NCI-H146 (cell line): ENCODE data around the gene TBC1D24.

Experiments
- DNase-seq: peaks from one replicate; lab custom pipeline; 2025; lab: John Stamatoyannopoulos, UW

Gene TBC1D24

DNA sequence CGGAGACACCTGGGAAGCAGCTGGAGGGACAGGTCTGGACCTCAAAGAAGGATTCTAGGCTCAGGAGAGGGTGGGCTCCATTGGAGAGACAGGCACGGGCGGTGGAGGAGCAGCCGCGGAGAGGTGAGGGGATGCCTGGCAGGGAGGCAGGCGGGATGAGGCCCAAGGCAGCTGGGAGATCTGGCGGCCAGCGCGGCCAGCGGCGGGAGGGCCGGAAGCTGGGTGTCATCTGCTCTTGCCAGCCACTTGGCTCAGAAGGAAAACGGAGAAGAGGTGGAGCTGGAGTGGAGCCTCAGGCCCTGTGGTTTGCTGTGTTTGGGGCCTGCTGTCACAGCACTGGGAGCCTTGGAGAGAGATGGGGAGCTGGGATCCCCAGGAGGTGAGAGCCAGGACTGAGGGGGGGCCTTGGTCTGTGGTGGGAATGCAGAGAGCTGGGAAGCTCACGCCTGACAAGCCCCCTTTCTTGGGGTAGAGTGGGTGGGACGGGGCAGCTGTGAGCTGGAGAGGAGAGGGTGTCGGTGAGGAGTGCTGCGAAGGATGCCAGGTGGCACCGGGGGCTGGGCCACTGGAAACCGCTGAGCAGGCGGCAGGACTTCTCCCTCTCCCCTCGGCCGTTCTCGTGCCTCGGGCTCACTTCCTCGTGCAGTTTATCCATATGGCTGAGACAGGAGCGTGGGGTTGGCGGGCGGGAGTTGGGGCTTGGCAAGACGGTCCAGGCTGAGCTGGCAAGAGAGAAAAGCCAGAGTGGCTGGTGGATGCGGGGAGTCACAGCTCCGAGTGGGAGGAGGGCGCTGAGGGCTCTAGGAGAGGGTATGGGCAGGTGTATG lies 8.0 kb downstream of the TBC1D24 start:
- DNase-seq: no peak

DNA sequence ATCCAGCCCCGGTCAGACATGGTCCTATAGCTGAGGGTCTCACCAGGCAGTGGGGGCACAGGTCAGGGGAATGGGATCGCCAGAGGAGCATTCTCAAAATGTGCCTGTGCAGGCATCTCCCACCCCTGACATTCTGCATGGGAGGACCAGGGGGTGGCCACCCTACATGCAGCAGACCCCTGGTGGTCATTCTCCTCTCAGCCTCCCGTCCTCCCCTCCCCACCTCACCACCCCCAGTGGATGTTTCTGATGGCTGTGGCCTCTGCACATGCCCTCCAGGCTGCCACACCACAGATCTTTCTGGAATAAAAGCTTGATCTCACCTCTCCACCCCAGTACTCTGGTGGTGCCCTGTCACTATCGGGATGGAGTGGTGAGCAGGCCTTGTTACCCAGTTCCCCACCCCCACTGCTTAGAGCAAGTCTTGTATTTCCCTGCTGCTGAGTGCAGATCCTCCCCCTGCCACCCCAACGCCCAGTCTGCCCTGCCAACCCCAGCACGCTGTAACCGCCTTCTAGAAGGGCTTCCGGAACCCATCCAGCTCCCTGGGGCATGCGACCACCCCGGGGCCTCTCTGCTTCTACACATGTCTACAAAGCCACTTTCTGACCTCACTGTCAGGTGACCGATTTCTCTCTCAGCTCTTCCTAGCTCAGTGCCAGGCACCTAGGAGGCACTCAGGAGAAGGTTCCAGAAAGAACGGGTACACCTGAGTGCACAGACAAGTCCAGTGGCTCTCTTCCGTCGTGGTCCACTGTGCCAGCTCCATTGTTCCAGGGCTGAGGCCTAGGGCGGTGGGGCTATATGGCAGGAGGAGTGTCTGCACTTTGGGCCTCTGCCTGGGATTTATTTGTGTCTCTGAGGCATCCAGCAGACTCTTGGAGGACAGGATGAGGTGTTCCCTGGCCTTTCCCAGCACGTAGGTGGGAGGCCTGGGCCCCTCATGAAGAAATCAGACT lies 9.3 kb downstream of the TBC1D24 start:
- DNase-seq: no peak

DNA sequence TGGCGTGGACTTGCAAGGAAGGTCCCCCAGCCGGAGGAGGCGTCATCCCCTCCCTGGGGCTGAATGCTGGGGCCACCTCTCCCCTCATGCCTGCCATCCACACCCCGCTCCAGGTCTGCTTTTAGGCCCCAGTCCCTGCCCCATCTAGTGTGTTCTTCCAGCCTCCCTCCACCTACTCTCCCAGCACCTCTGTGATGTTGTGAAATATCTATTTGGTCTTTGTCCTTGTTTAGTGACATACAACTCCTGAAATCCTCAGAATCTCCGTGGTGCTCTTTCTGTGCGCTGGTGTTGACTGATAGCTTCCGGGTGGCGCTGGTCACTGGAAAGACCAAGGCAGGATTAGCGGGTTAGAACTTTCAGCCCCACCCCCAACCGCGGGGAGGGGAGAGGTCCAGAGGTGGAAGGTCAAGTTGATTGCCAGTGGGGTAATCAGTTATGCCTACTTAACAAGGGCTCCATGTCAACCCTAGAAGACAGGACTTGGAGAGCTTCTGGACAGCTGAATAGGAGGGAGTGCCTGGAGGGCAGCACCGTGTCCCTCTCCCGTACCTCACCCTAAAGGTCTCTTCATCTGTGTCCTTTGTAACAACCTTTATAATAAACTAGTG lies 10.1 kb downstream of the TBC1D24 start:
- DNase-seq: no peak

DNA sequence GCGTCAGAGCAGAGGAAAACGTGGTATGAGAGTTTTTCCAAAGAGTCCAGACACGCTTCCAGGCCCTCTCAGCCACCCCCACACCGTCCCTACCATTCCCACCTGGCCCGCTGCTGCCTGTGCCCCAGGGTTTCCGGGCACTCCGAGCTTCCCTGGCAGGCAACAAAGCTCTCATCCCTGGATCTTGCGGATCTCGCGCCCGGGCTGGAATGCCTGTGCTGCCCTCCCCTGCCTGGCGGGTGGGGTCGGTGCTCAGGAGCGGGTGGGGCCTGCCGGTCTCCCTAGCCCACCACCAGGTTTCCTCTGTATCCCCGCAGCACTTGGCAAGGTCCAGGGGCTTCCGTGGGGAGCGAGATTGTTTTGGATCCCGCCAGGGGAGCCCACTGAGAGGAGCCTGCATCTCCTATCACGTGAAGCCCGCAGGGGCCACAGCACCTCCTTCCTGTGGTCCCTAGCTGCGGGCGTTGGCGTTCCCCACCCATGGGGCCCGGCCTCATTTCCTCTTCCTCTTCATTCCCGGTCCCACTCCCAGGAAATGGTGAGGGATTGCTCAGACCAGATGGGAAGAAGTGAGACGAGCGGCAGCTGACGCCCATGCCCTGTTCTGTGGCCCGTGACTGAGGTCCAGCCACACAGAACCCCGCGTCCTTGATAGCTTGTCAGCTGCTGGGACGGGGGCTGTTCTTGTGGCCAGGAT lies 11.0 kb downstream of the TBC1D24 start:
- no peak for DNase-seq

DNA sequence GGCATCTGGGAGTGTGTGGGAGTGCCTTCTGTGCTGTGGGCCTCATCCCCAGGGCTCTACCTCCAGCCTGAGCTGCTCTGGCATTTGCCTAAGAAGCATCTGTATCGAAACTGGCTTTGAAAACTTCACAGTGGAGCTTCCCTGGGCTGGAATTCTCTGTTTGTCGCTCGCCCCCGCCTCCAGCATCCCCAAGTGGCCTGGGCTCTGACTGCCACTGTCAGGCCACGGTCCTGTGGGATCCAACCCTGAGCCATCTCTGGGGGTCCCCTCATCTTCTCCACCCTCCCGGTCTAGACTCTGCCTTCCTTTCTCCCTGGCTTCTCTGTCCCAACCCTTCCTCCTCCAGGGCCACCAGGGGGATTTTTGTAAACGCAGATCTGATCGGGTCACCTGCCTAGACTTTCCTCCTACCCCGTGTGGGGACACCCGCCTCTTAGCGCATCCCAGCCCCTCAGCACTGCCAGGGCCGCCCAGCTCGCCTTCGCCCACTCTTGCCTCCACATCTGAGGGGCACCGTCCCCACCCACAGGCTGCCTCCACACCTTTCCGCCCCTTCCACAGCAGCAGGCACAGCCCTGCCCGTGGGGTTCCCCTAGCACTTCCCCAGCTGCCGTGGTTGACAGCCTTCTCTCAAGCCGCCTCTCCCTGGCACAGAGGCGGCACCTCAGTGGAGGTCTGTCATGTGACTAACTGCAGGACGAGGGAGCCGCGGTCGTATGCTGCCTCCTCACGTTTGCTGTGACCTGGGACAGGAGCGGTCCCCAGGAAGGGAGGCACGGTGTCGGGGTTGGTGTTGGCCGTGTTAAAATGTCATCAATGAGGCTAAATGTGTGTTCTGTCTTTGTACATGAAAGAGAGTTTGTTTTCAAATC lies 12.0 kb downstream of the TBC1D24 start:
- DNase-seq: no peak

DNA sequence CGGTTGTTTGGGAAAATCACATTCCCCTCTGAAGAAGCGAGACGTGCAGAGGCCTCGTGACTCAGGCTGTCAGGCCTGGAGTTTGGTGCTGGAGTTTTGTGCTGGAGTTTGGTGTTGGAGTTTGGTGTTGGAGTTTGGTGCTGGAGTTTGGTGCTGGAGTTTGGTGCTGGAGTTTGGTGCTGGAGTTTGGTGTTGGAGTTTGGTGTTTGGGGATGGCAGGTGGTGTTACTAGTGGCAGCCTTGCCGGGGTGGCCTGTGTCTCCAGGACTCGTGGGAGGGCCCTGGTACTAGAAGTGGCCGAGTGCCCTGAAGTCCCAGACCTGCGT lies 12.6 kb downstream of the TBC1D24 start:
- DNase-seq: no peak

DNA sequence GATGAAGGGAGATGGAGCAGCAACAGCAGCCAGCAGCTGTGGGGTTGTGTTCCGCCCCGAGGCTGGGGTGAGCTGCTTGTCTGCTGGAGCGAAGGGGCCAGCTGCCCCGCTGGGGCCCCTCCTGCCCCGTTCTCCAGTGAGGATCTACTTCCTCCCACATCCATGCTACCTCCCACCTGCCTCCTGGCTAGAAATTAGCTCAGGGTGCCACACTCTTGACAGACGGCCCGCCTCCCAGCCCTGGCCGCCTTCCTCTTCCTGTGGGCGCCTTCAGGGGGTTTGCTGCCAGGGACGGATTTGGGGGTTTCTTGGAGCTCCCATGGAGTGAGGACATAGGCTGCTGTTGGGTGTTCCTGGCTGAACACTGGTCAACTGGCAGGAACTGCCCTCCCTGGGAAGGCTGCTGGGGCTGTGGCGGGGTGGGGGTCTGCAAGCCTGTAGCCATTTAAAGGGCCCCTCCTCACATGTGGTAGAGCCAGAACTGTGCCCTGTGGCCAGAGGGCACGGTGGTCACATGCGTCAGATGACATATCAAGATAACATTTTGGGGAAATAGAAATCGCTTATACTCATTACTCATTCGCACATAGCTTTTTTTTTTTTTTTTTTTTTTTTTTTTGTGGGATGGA lies 13.1 kb downstream of the TBC1D24 start:
- DNase-seq: no peak

DNA sequence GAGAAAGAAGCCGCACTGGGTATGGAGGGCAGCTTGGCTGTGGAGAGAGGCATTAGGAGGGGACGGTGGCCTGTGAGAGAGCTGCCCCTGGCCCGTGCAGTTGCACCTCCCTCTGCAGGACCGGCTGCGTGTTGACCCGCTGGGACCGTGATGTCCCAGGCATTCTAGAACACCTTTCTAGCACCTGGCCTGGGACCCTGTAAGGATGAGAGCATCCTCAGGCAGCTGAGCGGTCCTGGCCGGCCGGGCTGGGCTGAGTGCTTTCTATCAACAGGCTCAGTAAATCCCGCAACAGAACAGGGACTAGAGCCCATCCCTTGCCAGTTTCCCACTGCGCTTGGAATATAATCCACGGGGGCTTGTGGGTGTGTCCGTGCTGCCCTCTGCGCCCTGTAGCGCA lies 14.7 kb downstream of the TBC1D24 start:
- DNase-seq: no peak

DNA sequence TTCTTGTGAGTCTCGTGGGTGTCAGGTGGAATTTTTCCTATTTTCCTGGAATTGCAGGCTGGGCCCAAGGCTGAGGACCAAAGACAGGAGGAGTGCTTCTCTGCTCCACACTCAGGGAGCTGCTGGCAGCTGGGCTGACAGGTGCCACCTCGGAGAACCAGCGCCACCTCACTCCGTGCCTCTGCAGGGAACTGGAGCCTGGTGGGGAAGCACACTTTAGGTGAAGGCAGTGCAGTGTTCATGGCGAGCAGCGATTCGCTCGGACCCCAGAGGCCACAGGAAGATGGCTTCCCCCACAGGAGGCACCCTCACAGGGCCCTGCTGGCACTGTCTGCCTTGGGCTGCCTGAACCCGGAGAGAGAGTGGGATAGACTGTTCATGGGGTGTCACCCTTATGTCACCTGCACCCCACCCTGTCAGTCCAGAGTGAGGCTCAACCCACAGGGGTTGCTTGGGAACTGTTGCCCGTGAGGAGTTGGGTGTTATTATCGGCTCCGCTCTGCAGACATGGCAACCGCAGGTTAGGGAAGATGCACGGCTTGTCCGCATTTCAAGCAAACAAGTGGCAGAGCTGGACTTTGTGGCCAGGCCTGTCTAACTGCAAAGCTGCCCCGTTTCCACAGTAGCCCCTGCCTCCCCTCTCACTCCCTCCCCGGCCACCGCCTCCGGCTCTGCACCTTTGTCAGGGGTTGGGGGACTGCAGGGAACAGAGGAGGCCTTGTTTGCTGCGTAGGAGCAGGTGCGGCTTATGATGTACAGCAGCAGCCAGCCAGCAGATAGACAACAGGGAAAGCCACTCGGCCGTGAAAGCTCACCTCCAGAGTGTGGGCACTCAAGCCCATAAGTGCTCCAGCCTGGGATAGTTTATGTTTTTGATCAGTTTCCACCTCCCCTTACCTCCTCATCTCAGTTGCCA lies 15.5 kb downstream of the TBC1D24 start:
- DNase-seq: peak; percentile 41

DNA sequence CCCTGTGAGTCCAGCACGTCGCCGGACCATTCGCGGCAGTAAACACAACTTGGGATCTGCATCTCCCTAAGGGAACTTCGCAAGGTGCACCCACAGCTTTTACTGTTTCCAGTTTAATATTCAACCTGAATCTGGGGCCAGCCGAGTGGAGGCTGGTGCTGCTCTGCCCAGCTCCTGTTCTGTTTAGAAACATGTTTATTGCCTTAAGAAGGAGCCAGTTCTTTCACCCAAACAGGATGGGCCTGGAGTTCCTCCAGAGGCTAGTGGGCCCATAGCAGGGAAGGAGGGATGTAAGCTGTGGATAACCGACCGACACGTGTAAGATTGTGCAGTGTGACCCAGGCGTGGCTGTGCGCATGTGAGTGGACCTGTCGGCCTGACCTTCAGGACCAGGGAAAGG lies 17.4 kb downstream of the TBC1D24 start:
- no peak for DNase-seq

DNA sequence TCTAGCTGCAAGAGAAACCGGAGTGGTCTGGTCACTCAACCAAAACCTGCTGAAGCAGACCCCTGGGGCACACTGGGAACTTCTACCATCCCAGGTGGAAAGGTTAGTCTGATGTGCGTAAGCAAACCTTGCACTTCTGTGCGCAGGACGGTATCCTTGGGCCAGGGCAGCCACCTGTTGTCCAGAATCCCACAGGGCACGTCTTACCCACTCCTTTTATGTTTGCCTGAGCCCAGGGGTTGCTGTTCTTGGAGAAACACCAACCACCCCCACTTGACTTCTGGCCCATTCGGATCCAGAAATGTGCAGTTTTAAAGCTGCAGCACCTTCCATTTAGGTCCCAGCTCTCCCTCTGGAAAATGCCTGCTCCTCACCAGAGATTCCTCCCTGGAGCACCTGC lies 18.7 kb downstream of the TBC1D24 start:
- no peak for DNase-seq

DNA sequence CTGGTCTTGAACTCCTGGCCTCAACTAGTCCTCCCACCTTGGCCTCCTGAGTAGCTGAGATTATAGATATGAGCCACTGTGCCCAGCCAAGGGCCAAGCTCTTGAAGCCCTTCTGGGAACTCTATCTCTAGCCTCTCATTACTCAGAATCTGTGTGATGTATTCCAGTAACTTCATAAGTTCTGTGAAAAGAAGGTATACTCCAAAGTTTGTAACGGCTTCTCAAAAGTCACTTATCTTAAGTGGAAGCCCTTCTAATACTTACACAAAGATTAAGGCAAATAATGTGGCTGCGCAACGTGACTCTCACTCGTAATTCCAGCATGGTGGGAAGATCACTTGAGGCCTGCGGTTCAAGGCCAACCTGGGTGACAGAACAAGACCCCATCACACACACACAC lies 19.7 kb downstream of the TBC1D24 start:
- DNase-seq: no peak

DNA sequence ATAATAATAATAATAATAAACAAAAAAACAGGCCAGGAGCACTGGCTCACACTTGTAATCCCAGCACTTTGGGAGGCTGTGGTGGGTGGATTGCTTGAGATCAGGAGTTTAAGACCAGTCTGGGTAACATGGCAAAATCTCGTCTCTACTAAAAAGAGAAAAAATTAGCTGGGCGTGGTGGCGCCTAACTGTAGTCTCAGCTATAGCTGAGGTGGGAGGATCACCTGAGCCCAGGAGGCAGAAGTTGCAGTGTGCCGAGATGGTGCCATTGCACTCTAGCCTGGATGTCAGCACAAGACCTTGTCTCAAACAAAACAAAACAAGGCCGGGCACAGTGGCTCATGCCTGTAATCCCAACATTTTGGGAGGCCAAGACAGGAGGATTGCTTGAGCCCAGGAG lies 20.1 kb downstream of the TBC1D24 start:
- DNase-seq: no peak

DNA sequence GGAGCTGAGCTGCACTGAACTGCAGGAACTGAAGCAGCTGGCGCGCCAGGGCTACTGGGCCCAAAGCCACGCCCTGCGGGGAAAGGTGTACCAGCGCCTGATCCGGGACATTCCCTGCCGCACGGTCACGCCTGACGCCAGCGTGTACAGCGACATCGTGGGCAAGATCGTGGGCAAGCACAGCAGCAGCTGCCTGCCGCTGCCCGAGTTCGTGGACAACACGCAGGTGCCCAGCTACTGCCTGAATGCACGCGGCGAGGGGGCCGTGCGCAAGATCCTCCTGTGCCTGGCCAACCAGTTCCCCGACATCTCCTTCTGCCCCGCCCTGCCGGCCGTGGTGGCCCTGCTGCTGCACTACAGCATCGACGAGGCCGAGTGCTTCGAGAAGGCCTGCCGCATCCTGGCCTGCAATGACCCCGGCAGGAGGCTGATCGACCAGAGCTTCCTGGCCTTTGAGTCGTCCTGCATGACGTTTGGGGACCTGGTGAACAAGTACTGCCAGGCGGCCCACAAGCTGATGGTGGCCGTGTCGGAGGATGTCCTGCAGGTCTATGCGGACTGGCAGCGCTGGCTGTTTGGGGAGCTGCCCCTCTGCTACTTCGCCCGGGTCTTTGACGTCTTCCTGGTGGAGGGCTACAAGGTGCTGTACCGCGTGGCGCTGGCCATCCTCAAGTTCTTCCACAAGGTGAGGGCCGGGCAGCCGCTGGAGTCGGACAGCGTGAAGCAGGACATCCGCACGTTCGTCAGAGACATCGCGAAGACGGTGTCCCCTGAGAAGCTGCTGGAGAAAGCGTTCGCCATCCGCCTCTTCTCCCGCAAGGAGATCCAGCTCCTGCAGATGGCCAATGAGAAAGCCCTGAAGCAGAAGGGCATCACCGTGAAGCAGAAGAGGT lies 21.5 kb downstream of the TBC1D24 start:
- DNase-seq: no peak

DNA sequence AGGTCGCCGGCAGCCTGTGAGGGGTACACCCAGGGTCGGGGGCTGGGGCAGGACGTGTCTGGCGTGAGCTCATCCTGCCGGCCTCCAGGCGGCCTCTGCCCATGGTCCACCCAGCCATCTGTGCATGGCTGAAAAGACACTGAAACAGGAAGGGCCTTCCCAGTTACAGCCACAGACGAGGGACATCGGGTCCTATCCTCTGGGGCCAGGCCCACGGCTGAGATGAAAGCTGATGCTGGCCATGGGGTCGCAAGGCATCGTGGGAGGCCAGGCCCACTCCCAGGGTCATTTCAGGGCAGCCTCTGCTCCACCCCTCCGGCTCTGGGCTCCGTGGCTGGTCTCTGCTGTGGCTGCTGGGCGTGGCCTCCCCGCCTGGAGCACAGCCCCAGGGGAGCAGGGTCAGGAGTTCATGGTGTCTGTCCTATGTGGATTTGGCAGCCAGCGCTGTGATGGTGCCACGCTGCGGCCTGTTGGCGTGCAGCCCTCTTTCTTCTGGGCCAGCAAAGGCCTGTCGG lies 22.2 kb downstream of the TBC1D24 start:
- DNase-seq: no peak

DNA sequence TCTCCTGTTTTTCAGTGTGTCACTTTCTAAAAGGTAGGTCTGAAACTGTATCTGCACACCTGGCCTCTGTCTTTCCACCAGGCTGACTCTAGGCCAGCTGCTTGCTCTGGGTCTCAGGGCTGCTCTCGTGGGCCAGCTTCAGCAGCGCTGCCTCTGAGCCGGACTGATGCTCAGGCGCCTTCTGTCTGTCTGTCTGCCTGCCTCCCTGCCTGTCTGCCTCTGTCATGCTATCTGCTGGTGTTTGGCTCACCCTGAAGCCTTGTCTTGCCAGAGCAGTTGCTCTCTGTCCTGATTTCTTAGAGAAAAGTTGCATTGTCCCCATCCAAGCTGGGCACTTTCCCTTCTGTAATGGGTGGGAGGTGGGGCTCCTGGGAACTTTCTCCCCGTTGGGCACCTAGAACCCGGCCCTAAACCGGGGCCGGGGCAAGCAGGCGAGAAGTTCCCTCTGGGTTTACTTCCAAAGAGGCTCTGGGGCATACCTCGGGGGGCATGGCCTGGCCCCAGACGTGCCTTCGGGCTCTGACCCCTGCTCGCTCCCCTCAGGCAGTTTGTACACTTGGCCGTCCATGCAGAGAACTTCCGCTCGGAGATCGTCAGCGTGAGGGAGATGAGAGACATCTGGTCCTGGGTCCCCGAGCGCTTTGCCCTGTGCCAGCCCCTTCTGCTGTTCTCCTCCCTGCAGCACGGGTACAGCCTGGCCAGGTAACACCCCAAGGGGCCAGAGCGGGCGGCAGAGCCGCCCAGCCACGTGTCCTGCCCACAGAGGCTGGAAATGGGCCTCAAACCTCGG lies 23.0 kb downstream of the TBC1D24 start:
- no peak for DNase-seq

DNA sequence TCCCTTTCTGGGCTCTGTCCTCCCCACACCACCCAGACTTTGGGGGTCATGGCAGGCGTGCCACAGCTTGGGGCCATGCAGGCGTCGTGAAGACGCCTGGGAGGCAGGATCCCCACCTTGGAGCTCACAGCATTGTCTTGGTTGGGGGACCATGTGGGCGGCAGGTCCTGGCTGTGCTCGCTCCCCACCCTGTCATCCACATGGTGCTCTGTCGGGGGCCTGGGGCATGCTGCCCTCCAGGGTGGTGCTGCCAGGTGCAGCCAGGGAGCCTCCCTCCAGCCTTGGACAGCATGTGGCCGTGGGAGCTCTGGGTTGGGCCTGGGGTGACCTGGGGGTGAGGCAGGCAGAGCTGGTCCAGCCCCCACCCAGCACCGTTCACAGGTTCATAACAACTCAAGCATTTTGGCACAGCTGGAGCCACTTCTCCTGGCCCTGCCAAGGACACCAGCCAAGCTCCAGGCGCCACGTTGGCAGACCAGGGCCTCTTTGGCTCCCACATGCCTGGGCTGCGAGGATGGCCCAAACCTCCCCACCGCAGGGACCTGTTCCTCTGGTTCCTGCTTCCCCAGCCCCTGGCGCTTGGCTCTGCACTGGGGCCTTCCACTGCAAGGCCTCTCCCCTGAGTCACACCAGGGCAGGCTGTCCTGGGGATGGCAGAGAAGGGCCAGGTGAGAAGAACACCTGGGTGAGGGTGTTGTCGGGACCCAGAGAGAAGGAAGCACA lies 23.8 kb downstream of the TBC1D24 start:
- no peak for DNase-seq
